Transverse colon (tissue), 4 donors: ENCODE results near the gene BCAR3. TPM values are rescaled to one million over a fixed set of nuclear protein-coding genes. Genes with fewer than 3 reads are reported as not detected.

Source experiments
- DNase-seq: peaks from one replicate; pipeline ENCODE4 v3.0.0-alpha.2; 2019
- H3K27ac ChIP-seq, 4 donors: fragments of 200-600 bp; sonication (generic); 2 replicates each; pipeline ENCODE4 v1.5.1; 2016 to 2018; ENCODE audit warnings: inconsistent platforms in 4 of 4
- H3K27me3 ChIP-seq: fragments of 200-600 bp; sonication (generic); 2 replicates; pipeline ENCODE4 v1.5.1; 2017; ENCODE audit warnings: inconsistent platforms
- H3K36me3 ChIP-seq, 4 donors: fragments of 200-600 bp; sonication (generic); 2 replicates each; pipeline ENCODE4 v1.5.1; 2017 to 2019; ENCODE audit warnings: inconsistent platforms in 4 of 4
- H3K4me1 ChIP-seq, 4 donors: fragments of 200-600 bp; sonication (generic); 2 replicates each; pipeline ENCODE4 v1.5.1; 2017 to 2020; ENCODE audit warnings: inconsistent platforms in 4 of 4
- H3K4me3 ChIP-seq, 4 donors: fragments of 200-600 bp; sonication (generic); 1 replicate in 1 of 4; 2 replicates in 3 of 4; pipeline versions ENCODE4 v1.5.1 to v1.6.1; 2017 to 2019; ENCODE audit warnings: inconsistent platforms in 4 of 4
- H3K9me3 ChIP-seq, 2 donors: fragments of 200-600 bp; sonication (generic); 2 replicates each; pipeline ENCODE4 v1.5.1; 2017 to 2019; ENCODE audit warnings: inconsistent platforms in 2 of 2
- CTCF ChIP-seq, 5 experiments: fragments of 200-600 bp in 3 of 5; fragments of 450-650 bp in 2 of 5; sonication (generic) in 3 of 5; IDR thresholded peaks; 1 replicate in 2 of 5; 2 replicates in 3 of 5; pipeline ENCODE4 v1.5.1; 2016 to 2017; ENCODE audit warnings: antibody characterized with exemption in 5 of 5, inconsistent platforms in 3 of 5, mild to moderate bottlenecking in 2 of 5, moderate library complexity in 1 of 5
- EP300 ChIP-seq: sonication (generic); formaldehyde crosslinking; IDR thresholded peaks from one replicate; pipeline ENCODE4 v1.6.1; 2017; ENCODE audit warnings: antibody characterized with exemption, low read depth
- POLR2A ChIP-seq: fragments of 450-650 bp; IDR thresholded peaks from one replicate; pipeline ENCODE4 v1.6.1; 2016; ENCODE audit warnings: antibody characterized with exemption, mild to moderate bottlenecking, moderate library complexity
- POLR2AphosphoS5 ChIP-seq, 3 donors: sonication (generic); formaldehyde crosslinking; IDR thresholded peaks; one replicate each; pipeline ENCODE4 v1.6.1; 2016; ENCODE audit warnings: antibody characterized with exemption in 3 of 3
- WGBS, 2 donors: methylation state at CpG; one replicate each; pipeline ENCODE4 v1.1.5; 2018; ENCODE audit warnings: low coverage in 1 of 2; 5-methylcytosine and 5-hydroxymethylcytosine counted together
- in situ Hi-C, 4 donors: fragments of 200-750 bp; cut with MboI; loops; one replicate each; pipeline versions ENCODE4 v1.15.0 to v1.15.1; 2017; ENCODE audit warnings: low sequenced_read_pairs in 3 of 4, low pct_ligation_motif_present in 1 of 4, low pct_unique_long_range_greater_than_20kb in 1 of 4
- intact Hi-C: fragments of 100-400 bp; cut with DNase I; formaldehyde crosslinking; loops from one replicate; pipeline ENCODE4 v1.15.1; 2023; ENCODE audit warnings: low total_unique reads
- total RNA-seq, 4 donors: library from RNA; depleted of rRNA; stranded (reverse); fragments of >200 nt; gene quantifications; one replicate each; pipeline ENCODE4 v1.1.0, GENCODE V29; 2016

The BCAR3 gene
- total RNA-seq, 4 donors from 2014 or later = 12.3 to 71.7 (median 40.5) TPM

- Histone ChIP-seq H3K4me3 (peak overlapping the region; percentile 54 to 93 (median 82)), H3K36me3 (no peaks in the 10 kb centered on the region), H3K9me3 (no peaks in the 10 kb centered on the region), H3K4me1 (peaks cover 0 to 16% (median 10%) of the 10 kb centered on the region in 4 donors), H3K27ac (peak overlapping the region; percentile 77 to 86 (median 83)), H3K27me3 (no peaks in the 10 kb centered on the region)
- intact Hi-C loops = no loop called here
- 11 to 15% methylated on average over 10 to 12 of the region's 12 CpGs for WGBS, 2 donors
- TF ChIP-seq CTCF (IDR thresholded peaks at IDR 0.05) (no peak), POLR2A (no peak), EP300 (no peak), POLR2AphosphoS5 (IDR thresholded peaks at IDR 0.05) (no peak)
- DNase-seq = no peak
- in situ Hi-C loops = no loop called here
Measured at GRCh38 chr1:93681989-93682412, 364 bp upstream of the BCAR3 start.

DNA sequence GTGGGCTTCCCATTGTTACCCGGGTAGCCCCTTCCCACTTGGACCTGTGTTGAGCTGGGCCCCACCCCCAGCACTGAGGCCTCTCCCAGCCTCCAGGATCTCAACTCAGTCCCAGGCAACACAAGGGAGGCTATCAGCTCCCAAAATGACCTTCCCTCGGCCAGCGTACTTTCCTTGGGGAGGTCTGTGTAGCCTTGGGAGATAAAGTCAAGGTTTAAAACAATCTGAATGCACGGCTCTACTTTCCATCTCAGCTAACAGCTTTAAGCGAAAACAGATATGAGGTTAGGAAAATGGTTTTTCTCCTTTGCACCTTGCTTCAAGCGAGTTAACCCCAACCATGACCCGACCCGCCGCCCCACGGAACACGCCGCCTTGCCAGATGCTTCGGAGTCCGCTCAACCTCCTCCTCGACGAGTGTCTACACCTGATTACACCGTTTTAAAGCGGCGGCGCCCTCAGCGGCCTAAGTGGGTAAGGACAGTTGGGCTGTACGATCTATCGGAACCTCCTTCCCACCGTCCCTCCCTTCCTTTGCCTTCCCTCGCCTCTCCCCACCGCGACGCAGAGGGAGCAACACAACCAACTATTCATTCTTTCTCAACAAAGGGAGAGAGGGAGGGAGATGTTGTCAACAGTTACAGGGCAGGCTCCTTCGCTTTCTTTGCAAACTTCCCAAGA lies 1.1 kb downstream of the BCAR3 start:
- Histone ChIP-seq H3K27ac (peak overlapping the region; percentile 77 to 86 (median 83)), H3K4me3 (peak overlapping the region; percentile 54 to 93 (median 82)), H3K36me3 (no peaks in the 10 kb centered on the region), H3K9me3 (no peaks in the 10 kb centered on the region), H3K4me1 (peaks cover 0 to 16% (median 10%) of the 10 kb centered on the region in 4 donors), H3K27me3 (no peaks in the 10 kb centered on the region)
- intact Hi-C loops (no loop called here), in situ Hi-C loops (no loop called here)
- 5 to 19% methylated on average over 8 to 29 of the region's 29 CpGs for WGBS, 2 donors
- no peak for TF ChIP-seq EP300
- TF ChIP-seq CTCF (IDR thresholded peaks at IDR 0.05) = peak; percentile 54 to 75 (median 63)
- TF ChIP-seq POLR2A = peak; percentile 36
- peak; percentile 56 to 69 (median 68) for TF ChIP-seq POLR2AphosphoS5 (IDR thresholded peaks at IDR 0.05)
- peak; percentile 86 for DNase-seq

DNA sequence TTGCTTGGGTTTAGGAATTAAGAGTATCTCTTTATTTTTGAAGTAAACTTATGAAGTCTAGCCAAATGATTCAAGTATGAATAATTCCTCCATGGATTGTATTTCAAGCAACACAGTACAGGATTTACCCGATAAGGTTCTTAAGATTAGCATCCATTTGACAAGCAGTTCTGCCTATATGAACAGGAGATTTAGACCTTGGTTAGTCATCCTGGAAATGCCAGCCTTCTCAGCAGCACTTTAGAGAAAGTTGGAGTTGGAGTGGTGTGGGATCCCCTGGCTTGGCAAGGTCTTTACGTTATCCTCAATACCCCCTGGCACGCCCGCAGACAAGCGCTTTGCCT lies 1.6 kb downstream of the BCAR3 start:
- Histone ChIP-seq H3K4me1 (peaks cover 0 to 21% (median 10%) of the 10 kb centered on the region in 4 donors), H3K4me3 (peak overlapping the region in 2 of 4 donors; percentile 77 to 88), H3K9me3 (no peaks in the 10 kb centered on the region), H3K36me3 (no peaks in the 10 kb centered on the region), H3K27me3 (no peaks in the 10 kb centered on the region), H3K27ac (peak overlapping the region; percentile 77 to 86 (median 83))
- intact Hi-C loops (no loop called here), in situ Hi-C loops (no loop called here)
- DNase-seq = no peak
- WGBS, 2 donors = 66 to 89% methylated on average over 1 to 5 of the region's 5 CpGs
- TF ChIP-seq POLR2AphosphoS5 (IDR thresholded peaks at IDR 0.05) = no peak
- no peak for TF ChIP-seq CTCF (IDR thresholded peaks at IDR 0.05)
- TF ChIP-seq POLR2A = no peak
- TF ChIP-seq EP300 = no peak

- no peak for DNase-seq
- peaks cover 0 to 26% (median 11%) of the 10 kb centered on the region in 4 donors for H3K4me1 ChIP-seq
- TF ChIP-seq CTCF (IDR thresholded peaks at IDR 0.05) (no peak), POLR2AphosphoS5 (IDR thresholded peaks at IDR 0.05) (no peak), POLR2A (no peak), EP300 (no peak)
- WGBS, 2 donors = 76 to 91% methylated on average over 4 of the region's 4 CpGs
- no peak overlapping the region for H3K4me3 ChIP-seq
- intact Hi-C loops (loop anchor here (5.0 kb wide), 1 partner anchor 42 kb away; no protein-coding TSS in a partner anchor), in situ Hi-C loops (no loop called here)
- no peaks in the 10 kb centered on the region for H3K9me3 ChIP-seq
- peak overlapping the region in 1 of 4 donors; percentile 83 for H3K27ac ChIP-seq
- H3K36me3 ChIP-seq = no peaks in the 10 kb centered on the region
- H3K27me3 ChIP-seq = no peaks in the 10 kb centered on the region
Measured at GRCh38 chr1:93679546-93679945, 2.1 kb downstream of the BCAR3 start.
